ENCODE results near the gene FAAP100.

Gene FAAP100

DNA sequence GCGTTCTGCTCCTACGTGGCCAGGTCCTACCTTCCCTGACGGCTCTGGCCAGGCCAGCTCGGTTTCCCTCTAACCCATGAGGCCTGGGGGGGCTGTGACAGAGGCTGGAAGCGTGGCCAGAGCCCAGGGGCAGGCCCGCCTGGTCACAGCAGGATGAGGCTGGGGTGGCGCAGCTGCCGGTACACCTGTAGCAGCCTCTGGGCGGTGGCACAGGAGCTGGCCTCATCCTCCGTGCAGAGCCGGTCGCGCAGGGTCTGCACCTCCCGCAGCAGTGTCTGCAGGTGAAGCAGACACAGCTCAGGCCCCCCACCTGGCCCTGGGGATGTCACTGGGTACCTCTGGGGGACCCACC lies 11.5 kb downstream of the FAAP100 start:
- H3K9me3 Mint-ChIP-seq, result no peaks in the 10 kb centered on the region
- TF ChIP-seq CTCF (IDR thresholded peaks at IDR 0.05), result no peak
- H3K27me3 Mint-ChIP-seq (ENCODE audit: low read depth, poor library complexity), result peaks cover 25% of the 10 kb centered on the region

DNA sequence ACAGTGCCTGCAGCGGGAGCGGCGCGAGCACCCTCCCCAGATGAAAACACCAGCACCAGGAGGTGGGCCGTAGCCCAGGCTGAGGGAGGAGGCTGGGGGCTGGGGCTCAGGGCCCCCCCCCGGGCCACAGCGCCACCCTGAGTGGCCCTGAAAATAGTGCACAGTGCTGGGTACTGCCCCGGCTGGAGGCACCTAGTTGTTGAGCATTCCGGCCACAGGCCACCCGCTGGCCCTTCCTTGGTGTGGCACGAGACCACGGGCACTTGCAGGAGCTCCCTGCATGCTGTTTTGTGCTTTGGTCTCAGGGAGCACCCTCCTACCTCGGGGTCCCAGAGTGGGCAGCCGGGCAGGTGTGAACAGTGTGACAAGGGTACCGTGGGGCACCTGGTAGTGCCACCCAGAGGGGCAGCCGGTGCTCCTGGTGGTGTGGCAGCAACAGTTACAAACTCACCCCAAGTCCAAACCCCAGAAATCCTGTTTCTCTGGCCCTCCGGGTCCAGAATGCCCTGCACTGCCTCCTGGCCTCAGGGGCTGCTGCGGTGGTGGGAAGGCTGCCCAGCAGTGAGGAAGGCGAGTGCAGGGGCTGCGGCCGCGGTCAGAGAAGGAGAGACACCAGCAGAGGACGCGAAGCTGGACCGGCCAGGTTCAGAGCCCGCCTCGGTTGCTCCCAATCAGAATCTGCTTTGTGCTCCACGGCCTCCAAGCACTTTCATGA lies 12.0 kb downstream of the FAAP100 start:
- Mint-ChIP-seq H3K9me3 (no peaks in the 10 kb centered on the region), H3K4me1 (peaks cover 10% of the 10 kb centered on the region)
- DNase-seq, result no peak

More for the DNA sequence above, 11.5 kb downstream of the FAAP100 start:
- Mint-ChIP-seq H3K27ac (no peak overlapping the region), H3K4me1 (peaks cover 10% of the 10 kb centered on the region), H3K4me3 (no peak overlapping the region), H3K36me3 (ENCODE audit: low read depth) (no peaks in the 10 kb centered on the region)
- no peak for DNase-seq

DNA sequence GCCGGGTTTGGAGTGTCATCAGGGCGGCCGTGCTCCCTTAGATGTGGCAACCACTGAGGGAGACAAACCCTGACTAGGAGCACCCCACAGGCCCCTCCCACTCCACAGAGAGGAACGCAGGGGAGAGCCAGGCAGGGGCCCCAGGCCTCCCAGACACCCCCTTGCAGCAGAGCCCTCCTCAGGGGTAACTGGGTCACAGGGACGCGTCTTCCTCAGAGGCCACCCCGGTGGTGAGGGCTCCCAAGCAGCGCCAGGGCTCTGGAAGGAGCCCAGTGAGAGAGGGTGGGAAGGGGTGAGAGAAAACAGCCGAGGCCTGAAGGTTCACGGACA lies 12.6 kb downstream of the FAAP100 start:
- Mint-ChIP-seq H3K36me3 (ENCODE audit: low read depth) (no peaks in the 10 kb centered on the region), H3K4me3 (no peak overlapping the region), H3K4me1 (peaks cover 10% of the 10 kb centered on the region), H3K27me3 (ENCODE audit: low read depth, poor library complexity) (peaks cover 32% of the 10 kb centered on the region), H3K27ac (no peak overlapping the region), H3K9me3 (no peaks in the 10 kb centered on the region)
- no peak for DNase-seq
- no peak for TF ChIP-seq CTCF (IDR thresholded peaks at IDR 0.05)

More for the DNA sequence above, 12.0 kb downstream of the FAAP100 start:
- no peak for TF ChIP-seq CTCF (IDR thresholded peaks at IDR 0.05)
- H3K36me3 Mint-ChIP-seq (ENCODE audit: low read depth), result no peaks in the 10 kb centered on the region
- no peak overlapping the region for H3K4me3 Mint-ChIP-seq
- no peak overlapping the region for H3K27ac Mint-ChIP-seq
- peaks cover 29% of the 10 kb centered on the region for H3K27me3 Mint-ChIP-seq (ENCODE audit: low read depth, poor library complexity)

GRCh38 chr17:81538651-81539570 lies 13.2 kb downstream of the FAAP100 start:
- Mint-ChIP-seq H3K9me3 (no peaks in the 10 kb centered on the region), H3K36me3 (ENCODE audit: low read depth) (no peaks in the 10 kb centered on the region), H3K27me3 (ENCODE audit: low read depth, poor library complexity) (peaks cover 35% of the 10 kb centered on the region), H3K27ac (no peak overlapping the region), H3K4me3 (no peak overlapping the region), H3K4me1 (peaks cover 10% of the 10 kb centered on the region)
- DNase-seq, result no peak
- no peak for TF ChIP-seq CTCF (IDR thresholded peaks at IDR 0.05)

DNA sequence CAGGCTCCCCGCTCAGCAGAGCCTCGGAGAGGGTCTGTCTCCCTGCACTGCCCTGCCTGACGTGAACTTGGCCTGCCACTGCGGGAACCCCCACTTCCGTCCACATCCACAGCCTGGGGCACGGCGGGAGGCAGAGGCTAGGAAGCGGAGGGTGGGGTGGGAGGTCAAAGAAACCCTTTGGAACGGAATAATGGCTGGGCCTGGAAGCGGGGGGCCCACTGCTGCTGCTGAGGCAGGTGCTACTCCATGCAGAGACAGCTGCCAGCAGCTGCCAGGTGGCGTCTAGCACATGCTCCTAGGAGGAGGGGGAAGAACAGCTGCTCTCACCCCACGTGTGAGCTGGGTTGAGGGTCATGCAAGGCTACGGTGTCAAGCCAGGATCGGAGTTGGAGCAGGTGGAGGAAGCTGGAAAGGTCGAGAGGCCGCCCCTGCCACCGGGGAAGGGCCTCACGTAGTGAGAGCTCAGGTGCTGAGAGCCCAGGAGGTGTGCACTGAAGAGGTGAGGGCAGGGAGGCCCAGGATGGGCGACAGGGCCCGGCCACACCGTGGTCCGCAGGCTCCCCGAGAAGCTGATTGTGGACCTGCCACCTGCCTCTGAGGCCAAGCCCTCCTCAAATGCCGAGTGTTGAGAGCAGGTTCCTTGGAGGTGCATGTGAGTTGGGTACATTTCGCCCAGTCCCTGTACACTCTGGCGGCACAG lies 14.1 kb downstream of the FAAP100 start:
- Mint-ChIP-seq H3K27me3 (ENCODE audit: low read depth, poor library complexity) (peaks cover 35% of the 10 kb centered on the region), H3K27ac (no peak overlapping the region), H3K4me3 (no peak overlapping the region), H3K4me1 (peaks cover 10% of the 10 kb centered on the region), H3K36me3 (ENCODE audit: low read depth) (no peaks in the 10 kb centered on the region), H3K9me3 (peaks cover 4% of the 10 kb centered on the region)
- DNase-seq, result no peak
- TF ChIP-seq CTCF (IDR thresholded peaks at IDR 0.05), result no peak

Data from nephron progenitor cell (in vitro differentiated cells).